Measurements from ENCODE around the gene NACC2. TPM values are rescaled to one million over a fixed set of nuclear protein-coding genes. Genes with fewer than 3 reads are reported as not detected.

NACC2 gene
- total and polyA plus RNA-seq, 9 donors = 7.0 to 47.0 (median 27.2) TPM

DNA sequence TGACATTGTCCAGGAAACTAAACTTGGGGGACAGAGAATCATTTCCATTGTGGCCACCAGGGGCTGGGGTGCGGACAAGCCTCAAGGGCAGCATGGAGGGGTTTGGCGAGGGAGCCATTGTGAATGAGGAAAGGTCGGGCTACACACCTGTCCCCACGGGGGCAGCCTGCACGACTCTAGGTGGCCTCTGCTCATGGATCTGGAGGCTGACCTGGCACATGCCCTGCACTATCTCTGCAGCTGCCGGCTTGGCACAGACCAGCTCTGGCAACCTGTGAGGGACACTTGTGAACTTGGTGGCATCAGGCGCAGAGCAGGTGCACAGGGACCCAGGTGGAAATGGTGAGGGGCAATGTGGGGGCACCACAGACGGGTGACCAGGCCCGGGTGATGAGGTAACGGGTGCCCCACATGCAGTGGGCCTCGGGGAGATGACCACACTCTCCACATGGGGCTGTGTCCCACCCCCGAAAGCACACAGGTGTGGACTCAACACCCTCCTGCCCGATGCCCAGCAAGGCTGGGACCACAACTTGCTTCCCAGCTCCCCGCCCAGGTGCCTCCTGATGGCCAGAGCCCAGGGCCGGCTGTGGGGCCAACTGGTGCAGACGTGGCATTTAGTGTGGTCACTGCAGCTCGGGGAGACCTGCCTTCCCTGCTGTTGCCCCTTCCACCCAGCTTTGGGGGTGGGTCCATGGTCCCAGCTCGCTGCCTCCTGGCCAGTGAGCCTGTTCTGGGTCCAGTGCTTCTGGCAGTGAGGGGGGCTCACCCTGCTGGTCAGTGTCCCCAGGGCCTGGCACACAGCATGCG lies 73.0 kb downstream of the NACC2 start:
- H3K27ac ChIP-seq = no peak overlapping the region
- TF ChIP-seq, protein P1, sequence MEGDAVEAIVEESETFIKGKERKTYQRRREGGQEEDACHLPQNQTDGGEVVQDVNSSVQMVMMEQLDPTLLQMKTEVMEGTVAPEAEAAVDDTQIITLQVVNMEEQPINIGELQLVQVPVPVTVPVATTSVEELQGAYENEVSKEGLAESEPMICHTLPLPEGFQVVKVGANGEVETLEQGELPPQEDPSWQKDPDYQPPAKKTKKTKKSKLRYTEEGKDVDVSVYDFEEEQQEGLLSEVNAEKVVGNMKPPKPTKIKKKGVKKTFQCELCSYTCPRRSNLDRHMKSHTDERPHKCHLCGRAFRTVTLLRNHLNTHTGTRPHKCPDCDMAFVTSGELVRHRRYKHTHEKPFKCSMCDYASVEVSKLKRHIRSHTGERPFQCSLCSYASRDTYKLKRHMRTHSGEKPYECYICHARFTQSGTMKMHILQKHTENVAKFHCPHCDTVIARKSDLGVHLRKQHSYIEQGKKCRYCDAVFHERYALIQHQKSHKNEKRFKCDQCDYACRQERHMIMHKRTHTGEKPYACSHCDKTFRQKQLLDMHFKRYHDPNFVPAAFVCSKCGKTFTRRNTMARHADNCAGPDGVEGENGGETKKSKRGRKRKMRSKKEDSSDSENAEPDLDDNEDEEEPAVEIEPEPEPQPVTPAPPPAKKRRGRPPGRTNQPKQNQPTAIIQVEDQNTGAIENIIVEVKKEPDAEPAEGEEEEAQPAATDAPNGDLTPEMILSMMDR (IDR thresholded peaks at IDR 0.05) = no peak
- TF ChIP-seq POLR2A (IDR thresholded peaks at IDR 0.05) = no peak
- TF ChIP-seq EP300 (IDR thresholded peaks at IDR 0.05) = no peak
- peaks cover 19% of the 10 kb centered on the region for H3K4me1 ChIP-seq (ENCODE audit: insufficient read depth)
- WGBS, 3 donors = 87 to 90% (median 88%) methylated on average over 19 of the region's 19 CpGs
- DNase-seq = peak in 3 of 5 donors; percentile 26 to 34 (median 28)
- no peaks in the 10 kb centered on the region for H3K9me3 ChIP-seq
- no peaks in the 10 kb centered on the region for H3K36me3 ChIP-seq
- no peaks in the 10 kb centered on the region for H3K27me3 ChIP-seq
- intact Hi-C loops (cut with DNase I) = no loop called here
- H3K4me3 ChIP-seq = no peak overlapping the region

DNA sequence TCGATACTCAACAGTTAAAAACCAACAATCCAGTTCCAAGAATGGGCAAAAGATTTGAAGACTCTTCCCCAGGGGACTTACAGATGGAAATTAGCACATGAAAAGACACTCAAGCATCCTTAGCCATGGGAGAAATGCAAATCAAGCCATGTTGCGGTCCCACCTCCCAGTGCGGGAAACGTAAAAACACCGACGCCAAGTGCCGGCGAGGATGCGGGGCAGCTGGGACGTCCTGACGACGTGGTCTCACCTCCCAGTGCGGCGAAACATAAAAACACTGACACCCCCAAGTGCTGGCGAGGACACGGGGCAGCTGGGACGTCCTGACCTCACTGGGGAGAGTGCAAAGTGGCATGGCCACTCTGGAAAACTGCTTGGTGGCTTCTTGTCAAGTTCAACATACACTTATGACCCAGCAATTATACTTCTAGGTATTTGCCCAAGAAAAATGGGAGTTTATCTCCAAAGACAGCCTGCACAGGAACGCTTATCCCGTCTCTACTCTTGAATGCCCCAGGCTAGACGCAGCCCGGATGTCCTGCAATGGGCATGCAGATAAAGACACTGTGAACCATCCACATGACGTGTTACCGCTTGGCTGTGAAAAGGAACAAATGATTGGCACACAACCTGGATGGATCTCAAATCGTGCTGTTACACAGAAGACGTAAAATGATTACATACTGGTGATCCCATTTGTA lies 73.8 kb downstream of the NACC2 start:
- no peak overlapping the region for H3K4me3 ChIP-seq
- intact Hi-C loops (cut with DNase I) = no loop called here
- TF ChIP-seq, protein P1 (IDR thresholded peaks at IDR 0.05) = no peak
- no peak for TF ChIP-seq POLR2A (IDR thresholded peaks at IDR 0.05)
- TF ChIP-seq EP300 (IDR thresholded peaks at IDR 0.05) = no peak
- H3K4me1 ChIP-seq (ENCODE audit: insufficient read depth) = peaks cover 19% of the 10 kb centered on the region
- no peak overlapping the region for H3K27ac ChIP-seq
- 88 to 92% (median 90%) methylated on average over 25 of the region's 25 CpGs for WGBS, 3 donors
- H3K36me3 ChIP-seq = no peaks in the 10 kb centered on the region
- no peaks in the 10 kb centered on the region for H3K9me3 ChIP-seq
- no peak for DNase-seq
- no peaks in the 10 kb centered on the region for H3K27me3 ChIP-seq

DNA sequence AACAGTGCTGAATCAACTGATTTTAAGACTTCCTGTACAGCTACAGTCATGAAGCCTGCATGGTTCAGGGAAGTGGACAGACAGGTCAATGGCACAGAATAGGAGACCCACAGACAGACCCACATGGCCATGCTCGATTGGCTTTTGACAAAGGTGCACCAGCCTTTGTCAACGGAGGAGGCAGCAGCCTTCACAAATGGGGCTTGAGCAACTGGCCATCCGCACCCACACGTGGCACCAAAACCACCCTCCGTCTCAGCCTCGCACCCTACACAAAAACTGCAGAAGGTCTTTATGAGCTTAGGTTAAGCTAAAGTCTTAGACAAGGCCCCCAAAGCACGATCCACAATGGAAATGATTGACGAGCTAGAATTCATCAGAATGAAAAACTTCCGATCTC lies 74.4 kb downstream of the NACC2 start:
- Histone ChIP-seq H3K36me3 (no peaks in the 10 kb centered on the region), H3K9me3 (no peaks in the 10 kb centered on the region), H3K4me1 (ENCODE audit: insufficient read depth) (peaks cover 19% of the 10 kb centered on the region), H3K4me3 (no peak overlapping the region), H3K27me3 (no peaks in the 10 kb centered on the region), H3K27ac (no peak overlapping the region)
- DNase-seq = no peak
- intact Hi-C loops (cut with DNase I) = no loop called here
- 89 to 92% (median 90%) methylated on average over 9 of the region's 9 CpGs for WGBS, 3 donors
- TF ChIP-seq, protein P1 (IDR thresholded peaks at IDR 0.05) = no peak
- no peak for TF ChIP-seq POLR2A (IDR thresholded peaks at IDR 0.05)
- no peak for TF ChIP-seq EP300 (IDR thresholded peaks at IDR 0.05)

DNA sequence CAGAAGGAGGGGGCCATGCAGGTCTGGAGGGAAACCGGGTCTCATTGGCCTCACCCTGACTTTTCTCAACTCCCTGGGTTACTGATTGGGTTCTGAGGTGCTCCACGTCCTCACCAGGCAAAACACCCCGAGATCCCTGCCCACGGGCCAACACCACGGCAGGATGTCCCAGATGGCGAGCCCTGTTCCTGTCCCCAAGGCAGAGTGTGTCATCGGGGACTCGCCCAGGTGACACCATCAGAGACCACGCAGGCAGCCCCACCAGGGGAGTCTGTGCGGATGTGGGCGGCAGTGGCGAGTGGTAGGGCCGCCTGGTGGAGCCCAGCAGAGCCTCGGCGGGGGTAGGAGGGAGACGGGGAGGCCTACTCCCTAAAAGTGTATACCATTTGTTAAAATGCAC lies 74.9 kb downstream of the NACC2 start:
- TF ChIP-seq, protein P1 (IDR thresholded peaks at IDR 0.05) = no peak
- TF ChIP-seq POLR2A (IDR thresholded peaks at IDR 0.05) = no peak
- TF ChIP-seq EP300 (IDR thresholded peaks at IDR 0.05) = no peak
- intact Hi-C loops (cut with DNase I) = no loop called here
- 93 to 95% (median 93%) methylated on average over 16 of the region's 16 CpGs for WGBS, 3 donors
- peaks cover 19% of the 10 kb centered on the region for H3K4me1 ChIP-seq (ENCODE audit: insufficient read depth)
- H3K4me3 ChIP-seq = no peak overlapping the region
- no peaks in the 10 kb centered on the region for H3K36me3 ChIP-seq
- no peaks in the 10 kb centered on the region for H3K9me3 ChIP-seq
- H3K27me3 ChIP-seq = no peaks in the 10 kb centered on the region
- peak in 1 of 5 donors; percentile 23 for DNase-seq
- H3K27ac ChIP-seq = no peak overlapping the region

Data from ovary (tissue), 9 donors.